GM13977 (cell line): ENCODE results near the gene ALOX12.

ENCODE experiments used
- DNase-seq: peaks from one replicate; pipeline ENCODE4 v3.0.0; 2012; ENCODE audit warnings: low spot score
- in situ Hi-C: fragments of 300-500 bp; cut with MboI; formaldehyde crosslinking; loops from one replicate; pipeline ENCODE4 v1.12.0; 2022; ENCODE audit warnings: low sequenced_read_pairs, low pct_unique_long_range_greater_than_20kb, mixed read lengths, inconsistent platforms; ENCODE audit not compliant: unreplicated experiment
- TF ChIP-seq, protein P1 (sequence below): IDR thresholded peaks from 2 replicates; pipeline ENCODE4 v1.5.1; 2012; ENCODE audit warnings: mild to moderate bottlenecking, control low read depth; ENCODE audit not compliant: insufficient read depth; ENCODE audit errors: extremely low read depth, missing control alignments

ALOX12 gene

DNA sequence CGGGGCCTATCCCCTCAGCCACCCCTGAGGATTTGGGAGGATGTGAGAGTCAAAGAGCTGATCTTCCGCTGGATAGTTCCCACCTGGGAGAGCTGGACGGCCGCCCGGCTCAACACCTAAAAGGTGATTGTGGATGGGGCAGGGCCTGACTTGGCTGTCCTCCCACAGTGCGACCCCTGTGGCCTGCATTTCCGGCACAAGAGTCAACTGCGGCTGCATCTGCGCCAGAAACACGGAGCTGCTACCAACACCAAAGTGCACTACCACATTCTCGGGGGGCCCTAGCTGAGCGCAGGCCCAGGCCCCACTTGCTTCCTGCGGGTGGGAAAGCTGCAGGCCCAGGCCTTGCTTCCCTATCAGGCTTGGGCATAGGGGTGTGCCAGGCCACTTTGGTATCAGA, 31.5 kb downstream of the ALOX12 start:
- TF ChIP-seq, protein P1, sequence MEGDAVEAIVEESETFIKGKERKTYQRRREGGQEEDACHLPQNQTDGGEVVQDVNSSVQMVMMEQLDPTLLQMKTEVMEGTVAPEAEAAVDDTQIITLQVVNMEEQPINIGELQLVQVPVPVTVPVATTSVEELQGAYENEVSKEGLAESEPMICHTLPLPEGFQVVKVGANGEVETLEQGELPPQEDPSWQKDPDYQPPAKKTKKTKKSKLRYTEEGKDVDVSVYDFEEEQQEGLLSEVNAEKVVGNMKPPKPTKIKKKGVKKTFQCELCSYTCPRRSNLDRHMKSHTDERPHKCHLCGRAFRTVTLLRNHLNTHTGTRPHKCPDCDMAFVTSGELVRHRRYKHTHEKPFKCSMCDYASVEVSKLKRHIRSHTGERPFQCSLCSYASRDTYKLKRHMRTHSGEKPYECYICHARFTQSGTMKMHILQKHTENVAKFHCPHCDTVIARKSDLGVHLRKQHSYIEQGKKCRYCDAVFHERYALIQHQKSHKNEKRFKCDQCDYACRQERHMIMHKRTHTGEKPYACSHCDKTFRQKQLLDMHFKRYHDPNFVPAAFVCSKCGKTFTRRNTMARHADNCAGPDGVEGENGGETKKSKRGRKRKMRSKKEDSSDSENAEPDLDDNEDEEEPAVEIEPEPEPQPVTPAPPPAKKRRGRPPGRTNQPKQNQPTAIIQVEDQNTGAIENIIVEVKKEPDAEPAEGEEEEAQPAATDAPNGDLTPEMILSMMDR, result no peak
- in situ Hi-C loops, result no loop called here
- no peak for DNase-seq

DNA sequence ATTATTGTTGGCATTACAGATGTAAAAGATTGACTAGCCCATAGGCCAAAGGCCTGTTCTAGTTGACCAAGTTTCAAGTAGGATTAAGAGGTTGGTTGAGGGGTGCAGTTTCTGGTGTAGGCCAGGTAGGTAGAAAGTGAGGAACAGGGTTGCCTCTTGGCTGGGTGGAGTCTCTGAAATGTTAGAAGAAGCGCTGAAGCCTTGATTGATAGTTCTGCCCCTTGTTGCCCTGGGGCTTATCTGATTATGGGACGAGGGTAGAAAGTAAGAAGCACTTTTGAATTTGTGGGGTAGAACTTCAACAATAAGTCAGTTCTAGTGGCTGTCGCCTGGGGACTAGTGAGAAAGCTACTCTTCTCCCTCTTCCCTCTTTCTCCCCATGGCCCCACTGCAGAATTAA, 33.2 kb downstream of the ALOX12 start:
- TF ChIP-seq, protein P1, result no peak
- in situ Hi-C loops, result no loop called here
- DNase-seq, result no peak

- DNase-seq, result no peak
- TF ChIP-seq, protein P1, result no peak
- in situ Hi-C loops, result no loop called here
Measured at GRCh38 chr17:7029659-7030058, 33.8 kb downstream of the ALOX12 start.

GRCh38 chr17:7034955-7035590, 39.2 kb downstream of the ALOX12 start:
- TF ChIP-seq, protein P1, result no peak
- in situ Hi-C loops, result no loop called here
- no peak for DNase-seq

DNA sequence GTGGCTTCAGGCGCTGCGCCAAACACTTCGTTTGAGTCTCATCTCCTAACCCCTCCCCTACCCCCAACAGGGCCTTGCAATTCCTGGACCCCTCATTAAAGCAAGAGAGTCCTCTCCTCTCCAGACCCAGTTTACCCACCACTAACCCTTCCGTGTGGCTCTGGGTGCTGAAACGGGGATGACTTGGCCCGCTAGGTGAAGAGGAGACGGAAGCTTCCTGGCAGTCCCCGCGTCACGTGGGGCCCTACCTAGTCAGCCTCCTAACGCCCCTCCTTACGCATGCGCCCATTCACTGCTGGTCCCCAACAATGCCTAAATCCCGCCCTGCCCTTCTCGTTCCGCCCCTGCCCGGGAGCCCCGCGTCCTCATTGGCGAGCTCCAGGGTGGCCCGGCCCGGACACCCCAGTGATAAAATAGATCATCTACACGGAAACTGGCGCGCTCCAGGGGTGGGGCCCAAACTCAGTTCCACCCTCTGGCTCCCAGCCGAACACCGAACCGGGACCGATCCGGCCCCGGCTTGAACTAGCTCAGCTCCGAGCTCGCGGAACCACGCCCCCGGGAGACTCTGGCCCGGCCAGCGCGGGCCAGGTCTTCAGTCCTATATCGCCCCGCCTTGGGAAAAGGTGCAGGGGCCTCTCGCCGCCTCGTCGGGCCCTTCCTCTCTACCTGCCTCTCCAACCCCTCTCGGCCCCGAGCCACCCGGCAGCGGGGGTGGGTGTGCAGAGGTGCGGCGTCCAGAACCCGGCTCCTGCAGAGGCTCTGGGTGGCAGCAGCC, 39.9 kb downstream of the ALOX12 start, which contains the start of gene SLC16A13:
SLC16A13 (plus strand) TSS at position 425 of the 778 bp plus-strand sequence. CDS start 368 bp downstream, outside the sequence.
- TF ChIP-seq, protein P1, result no peak
- DNase-seq, result peak; percentile 99
- in situ Hi-C loops, result no loop called here

DNA sequence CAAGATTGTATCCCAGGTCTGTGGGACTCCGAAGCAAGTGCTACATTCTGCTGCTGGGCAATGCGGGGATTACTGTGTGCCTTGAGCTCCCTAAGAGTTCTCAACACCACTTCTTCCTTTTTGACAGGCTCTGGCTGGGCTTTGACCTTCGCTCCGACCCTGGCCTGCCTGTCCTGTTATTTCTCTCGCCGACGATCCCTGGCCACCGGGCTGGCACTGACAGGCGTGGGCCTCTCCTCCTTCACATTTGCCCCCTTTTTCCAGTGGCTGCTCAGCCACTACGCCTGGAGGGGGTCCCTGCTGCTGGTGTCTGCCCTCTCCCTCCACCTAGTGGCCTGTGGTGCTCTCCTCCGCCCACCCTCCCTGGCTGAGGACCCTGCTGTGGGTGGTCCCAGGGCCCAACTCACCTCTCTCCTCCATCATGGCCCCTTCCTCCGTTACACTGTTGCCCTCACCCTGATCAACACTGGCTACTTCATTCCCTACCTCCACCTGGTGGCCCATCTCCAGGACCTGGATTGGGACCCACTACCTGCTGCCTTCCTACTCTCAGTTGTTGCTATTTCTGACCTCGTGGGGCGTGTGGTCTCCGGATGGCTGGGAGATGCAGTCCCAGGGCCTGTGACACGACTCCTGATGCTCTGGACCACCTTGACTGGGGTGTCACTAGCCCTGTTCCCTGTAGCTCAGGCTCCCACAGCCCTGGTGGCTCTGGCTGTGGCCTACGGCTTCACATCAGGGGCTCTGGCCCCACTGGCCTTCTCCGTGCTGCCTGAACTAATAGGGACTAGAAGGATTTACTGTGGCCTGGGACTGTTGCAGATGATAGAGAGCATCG, 42.4 kb downstream of the ALOX12 start:
- TF ChIP-seq, protein P1, result peak; percentile 20
- in situ Hi-C loops, result no loop called here

More for the DNA sequence above, 42.4 kb downstream of the ALOX12 start:
- no peak for DNase-seq
